ENCODE data around the gene AGPAT2.

GRCh38 chr9:136678624-136679023 lies 8.6 kb downstream of the AGPAT2 start:
- TF ChIP-seq POLR2A (IDR thresholded peaks at IDR 0.05; ENCODE audit: low read depth, low read length) (no peak), POLR2AphosphoS5 (IDR thresholded peaks at IDR 0.05; ENCODE audit: low read depth, low read length) (no peak), TAF1 (IDR thresholded peaks at IDR 0.05; ENCODE audit: low read depth, low read length) (no peak), PAX5 (IDR thresholded peaks at IDR 0.05; ENCODE audit: insufficient read depth, low read length, severe bottlenecking) (no peak)
